HUES64 (cell line): ENCODE results near the gene AKNA.

Experiments
- H3K27ac ChIP-seq: 2 replicates; pipeline ENCODE4 v1.7.0; 2013; ENCODE audit warnings: low read depth, low read length, inconsistent platforms
- H3K27me3 ChIP-seq: 2 replicates; pipeline ENCODE4 v1.6.1; 2013; ENCODE audit warnings: mild to moderate bottlenecking, low read length; ENCODE audit not compliant: insufficient read depth
- H3K36me3 ChIP-seq: 2 replicates; pipeline ENCODE4 v1.6.1; 2013; ENCODE audit warnings: mild to moderate bottlenecking, low read length; ENCODE audit not compliant: insufficient read depth
- H3K4me1 ChIP-seq: 2 replicates; pipeline ENCODE4 v1.6.1; 2013; ENCODE audit warnings: mild to moderate bottlenecking, low read length, moderate library complexity; ENCODE audit not compliant: insufficient read depth
- H3K4me3 ChIP-seq: 2 replicates; pipeline ENCODE4 v1.5.1; 2013; ENCODE audit warnings: mild to moderate bottlenecking, low read length, moderate library complexity
- H3K9ac ChIP-seq: 2 replicates; pipeline ENCODE4 v1.6.1; 2013; ENCODE audit warnings: mild to moderate bottlenecking, low read depth, low read length
- H3K9me3 ChIP-seq: 2 replicates; pipeline ENCODE4 v1.6.1; 2013; ENCODE audit warnings: low read depth, low read length; ENCODE audit not compliant: insufficient read depth
- WGBS: fragments of 150-250, 120-280 bp; methylation state at CpG from one replicate; pipeline ENCODE4 v1.1.7; 2013; ENCODE audit warnings: missing lambda C conversion rate; 5-methylcytosine and 5-hydroxymethylcytosine counted together

Gene AKNA

GRCh38 chr9:114427644-114428043 is 39.9 kb upstream of the AKNA start:
- Histone ChIP-seq H3K4me3 (no peak overlapping the region), H3K36me3 (no peaks in the 10 kb centered on the region), H3K27ac (no peak overlapping the region), H3K9ac (no peak overlapping the region), H3K9me3 (no peaks in the 10 kb centered on the region), H3K4me1 (no peaks in the 10 kb centered on the region), H3K27me3 (no peaks in the 10 kb centered on the region)
- WGBS: 87% methylated on average over 4 of the region's 4 CpGs

DNA sequence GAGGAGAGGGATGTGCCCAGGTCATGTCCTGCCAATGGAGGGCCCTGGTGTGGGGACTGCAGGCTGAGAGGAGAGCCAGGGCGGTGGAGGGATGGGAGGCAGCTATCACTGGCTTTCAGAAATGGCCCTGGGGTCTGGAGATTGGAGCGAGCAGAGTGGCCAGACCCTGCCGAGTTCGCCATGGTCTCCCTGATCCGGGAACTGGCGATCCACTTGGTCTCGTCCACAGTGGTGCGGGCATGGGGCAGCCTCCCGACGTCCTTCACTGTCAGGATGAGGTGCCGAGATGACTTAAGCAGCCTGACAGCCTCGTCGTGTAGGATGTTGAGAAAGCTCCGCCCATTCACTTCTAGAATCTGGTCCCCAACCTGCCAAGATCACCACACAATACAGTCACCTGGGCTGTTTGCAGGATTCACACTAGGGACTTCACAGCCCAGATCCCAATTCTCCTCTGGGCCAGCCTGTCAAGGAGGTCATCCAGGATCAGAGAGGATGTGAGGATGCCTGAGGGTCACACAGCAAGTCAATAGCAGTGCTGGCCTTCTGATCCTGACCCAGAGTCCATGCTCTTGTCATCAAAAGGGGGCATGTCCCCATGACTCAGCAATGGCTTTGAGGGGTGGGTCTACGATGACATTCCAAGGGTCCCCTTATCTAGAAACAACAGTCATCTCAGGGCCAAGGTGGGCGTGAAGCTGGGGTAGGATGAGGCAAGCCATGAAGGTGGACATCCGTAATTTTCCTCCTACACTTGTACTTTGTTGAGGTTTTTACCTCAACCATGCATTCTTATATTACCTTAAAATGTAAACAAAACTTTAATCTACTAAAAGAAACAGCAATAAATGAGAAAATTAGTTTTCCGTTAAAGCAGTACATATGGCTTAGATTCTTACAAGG is 38.5 kb upstream of the AKNA start:
- H3K4me3 ChIP-seq: no peak overlapping the region
- H3K9me3 ChIP-seq: no peaks in the 10 kb centered on the region
- H3K36me3 ChIP-seq: no peaks in the 10 kb centered on the region
- H3K9ac ChIP-seq: no peak overlapping the region
- whole genome bisulfite sequencing: 90% methylated on average over 18 of the region's 18 CpGs
- H3K27ac ChIP-seq: no peak overlapping the region
- no peaks in the 10 kb centered on the region for H3K4me1 ChIP-seq
- no peaks in the 10 kb centered on the region for H3K27me3 ChIP-seq

DNA sequence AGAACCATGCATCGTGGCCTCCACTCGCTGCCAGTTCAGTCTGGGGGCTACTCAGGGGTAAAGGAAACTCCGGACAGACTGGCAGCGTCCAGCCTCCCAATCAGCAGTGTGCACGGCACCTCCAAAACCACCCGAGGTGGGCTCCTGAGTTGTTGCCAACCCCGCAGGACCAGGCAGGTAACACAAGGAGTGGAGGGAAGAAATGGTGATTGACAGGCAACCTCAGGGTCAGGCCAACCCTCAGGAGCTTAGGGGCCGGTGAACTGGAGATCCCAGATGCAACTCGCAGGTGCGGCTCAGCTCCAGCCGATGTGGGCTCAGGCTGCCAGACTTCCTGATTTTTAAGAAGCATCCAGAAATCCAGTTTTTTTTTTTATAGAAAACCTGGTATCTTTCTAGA is 37.3 kb upstream of the AKNA start:
- Histone ChIP-seq H3K27ac (no peak overlapping the region), H3K4me3 (no peak overlapping the region), H3K27me3 (no peaks in the 10 kb centered on the region), H3K9me3 (no peaks in the 10 kb centered on the region), H3K9ac (no peak overlapping the region), H3K4me1 (no peaks in the 10 kb centered on the region), H3K36me3 (no peaks in the 10 kb centered on the region)
- 91% methylated on average over 11 of the region's 11 CpGs for WGBS

- H3K9ac ChIP-seq: no peak overlapping the region
- H3K9me3 ChIP-seq: no peaks in the 10 kb centered on the region
- no peak overlapping the region for H3K4me3 ChIP-seq
- 91% methylated on average over 12 of the region's 12 CpGs for WGBS
- no peaks in the 10 kb centered on the region for H3K27me3 ChIP-seq
- H3K27ac ChIP-seq: no peak overlapping the region
- H3K4me1 ChIP-seq: no peaks in the 10 kb centered on the region
- H3K36me3 ChIP-seq: no peaks in the 10 kb centered on the region
Observed at GRCh38 chr9:114424126-114424525, 36.3 kb upstream of the AKNA start.

DNA sequence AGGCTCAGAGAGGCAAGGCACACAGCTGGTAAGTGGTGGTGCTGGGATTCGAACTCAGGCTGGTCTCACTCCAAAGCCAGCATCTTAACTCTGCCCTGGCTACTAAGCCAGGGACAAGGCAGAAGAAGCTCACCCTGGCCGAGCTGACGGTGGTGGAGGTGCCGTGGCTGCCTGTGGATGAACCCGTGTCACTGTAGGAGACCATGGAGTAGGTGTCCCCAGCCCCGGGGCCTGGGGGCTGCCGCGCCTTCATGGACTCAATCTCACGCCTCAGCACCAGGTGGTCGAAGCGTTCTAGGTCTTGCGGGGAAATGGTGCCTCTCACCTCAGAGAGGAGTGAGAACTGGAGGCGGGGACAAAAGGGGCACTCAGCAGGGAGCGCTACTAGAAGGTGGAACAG is 35.4 kb upstream of the AKNA start:
- Histone ChIP-seq H3K36me3 (no peaks in the 10 kb centered on the region), H3K9ac (no peak overlapping the region), H3K9me3 (no peaks in the 10 kb centered on the region), H3K27ac (no peak overlapping the region), H3K4me1 (no peaks in the 10 kb centered on the region), H3K4me3 (no peak overlapping the region), H3K27me3 (no peaks in the 10 kb centered on the region)
- WGBS: 90% methylated on average over 14 of the region's 14 CpGs

DNA sequence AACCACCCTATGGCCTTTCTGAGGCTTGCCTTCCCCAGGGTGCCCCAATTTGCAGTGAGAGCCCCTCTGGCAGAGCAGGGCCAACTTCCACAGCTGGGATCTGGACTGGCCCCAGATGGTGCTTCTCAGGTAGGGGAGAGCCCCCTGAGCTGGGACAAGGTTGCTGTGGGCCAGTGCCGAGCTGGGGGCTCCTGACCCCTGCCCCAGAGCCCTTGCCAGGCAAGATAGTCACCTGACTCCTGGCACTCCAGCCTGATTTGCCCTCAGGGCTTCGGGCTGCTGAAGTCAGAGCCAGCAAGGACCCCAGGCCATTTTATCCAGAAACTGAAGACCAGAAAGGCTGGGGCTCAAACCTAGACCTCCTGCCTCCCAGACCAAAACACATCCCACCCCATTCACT is 33.4 kb upstream of the AKNA start:
- 87% methylated on average over 2 of the region's 2 CpGs for WGBS
- H3K4me3 ChIP-seq: no peak overlapping the region
- no peaks in the 10 kb centered on the region for H3K36me3 ChIP-seq
- no peak overlapping the region for H3K27ac ChIP-seq
- no peaks in the 10 kb centered on the region for H3K27me3 ChIP-seq
- no peaks in the 10 kb centered on the region for H3K9me3 ChIP-seq
- H3K4me1 ChIP-seq: no peaks in the 10 kb centered on the region
- H3K9ac ChIP-seq: no peak overlapping the region

GRCh38 chr9:114419796-114420195 is 32.0 kb upstream of the AKNA start:
- Histone ChIP-seq H3K9me3 (no peaks in the 10 kb centered on the region), H3K36me3 (no peaks in the 10 kb centered on the region), H3K27me3 (no peaks in the 10 kb centered on the region), H3K4me1 (no peaks in the 10 kb centered on the region), H3K9ac (no peak overlapping the region), H3K4me3 (no peak overlapping the region), H3K27ac (no peak overlapping the region)
- WGBS: 94% methylated on average over 5 of the region's 8 CpGs

GRCh38 chr9:114418053-114418452 is 30.3 kb upstream of the AKNA start:
- no peaks in the 10 kb centered on the region for H3K36me3 ChIP-seq
- no peak overlapping the region for H3K4me3 ChIP-seq
- 94% methylated on average over 6 of the region's 6 CpGs for WGBS
- H3K4me1 ChIP-seq: peaks cover 11% of the 10 kb centered on the region; the same call in 1 of the 2 replicates
- no peak overlapping the region for H3K27ac ChIP-seq
- no peak overlapping the region for H3K9ac ChIP-seq
- H3K27me3 ChIP-seq: no peaks in the 10 kb centered on the region
- no peaks in the 10 kb centered on the region for H3K9me3 ChIP-seq

DNA sequence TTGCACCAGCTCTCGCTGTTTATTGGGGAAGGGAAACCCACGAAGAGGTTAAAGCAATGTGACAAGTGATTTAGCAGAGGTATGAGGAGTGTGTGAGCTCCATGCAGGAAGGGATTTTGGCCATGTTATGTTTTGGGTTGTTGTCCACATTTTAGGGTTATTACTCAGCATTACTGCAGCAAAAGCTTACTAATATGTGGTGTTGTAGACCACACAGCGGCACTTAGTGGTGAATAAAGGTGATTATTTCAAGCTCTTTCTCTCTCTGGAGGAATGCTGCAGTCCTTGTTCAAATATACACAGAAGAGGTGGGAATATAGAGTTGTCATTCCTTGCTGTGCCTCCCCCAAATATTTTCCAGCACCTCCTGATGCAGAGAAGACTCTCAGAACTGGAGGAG is 29.7 kb upstream of the AKNA start:
- Histone ChIP-seq H3K36me3 (no peaks in the 10 kb centered on the region), H3K9ac (no peak overlapping the region), H3K9me3 (no peaks in the 10 kb centered on the region), H3K27ac (no peak overlapping the region), H3K4me3 (no peak overlapping the region), H3K4me1 (peaks cover 11% of the 10 kb centered on the region; the same call in 1 of the 2 replicates), H3K27me3 (no peaks in the 10 kb centered on the region)
- 91% methylated on average over 3 of the region's 3 CpGs for WGBS

DNA sequence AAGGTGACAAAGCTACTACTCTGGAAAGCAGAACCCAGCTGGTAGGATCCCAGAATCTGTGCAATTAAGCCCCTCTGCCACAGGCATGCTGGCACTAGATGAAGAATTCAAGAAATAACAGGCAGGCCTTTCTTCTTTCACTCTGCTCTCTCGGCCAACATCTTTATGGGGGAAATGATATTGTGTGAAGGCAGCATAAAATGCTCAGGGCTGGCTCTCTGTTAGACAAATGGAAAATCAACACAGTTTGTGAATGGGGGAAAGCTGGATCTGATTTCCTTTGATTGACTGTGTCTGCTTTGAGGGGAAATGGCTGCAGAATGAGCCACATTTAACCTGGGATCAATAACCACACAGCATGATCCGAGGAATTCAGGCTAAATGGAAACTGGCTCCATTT is 29.1 kb upstream of the AKNA start:
- no peak overlapping the region for H3K9ac ChIP-seq
- H3K9me3 ChIP-seq: no peaks in the 10 kb centered on the region
- no peaks in the 10 kb centered on the region for H3K36me3 ChIP-seq
- H3K27me3 ChIP-seq: no peaks in the 10 kb centered on the region
- H3K4me3 ChIP-seq: no peak overlapping the region
- peaks cover 11% of the 10 kb centered on the region; the same call in 1 of the 2 replicates for H3K4me1 ChIP-seq
- 92% methylated on average over 2 of the region's 2 CpGs for WGBS
- no peak overlapping the region for H3K27ac ChIP-seq

- Histone ChIP-seq H3K27me3 (no peaks in the 10 kb centered on the region), H3K9me3 (no peaks in the 10 kb centered on the region), H3K4me3 (no peak overlapping the region), H3K4me1 (peaks cover 11% of the 10 kb centered on the region; the same call in 1 of the 2 replicates), H3K36me3 (no peaks in the 10 kb centered on the region), H3K9ac (no peak overlapping the region), H3K27ac (no peak overlapping the region)
- 92% methylated on average over 4 of the region's 5 CpGs for WGBS
Observed at GRCh38 chr9:114416290-114416689, 28.5 kb upstream of the AKNA start.
